ENCODE data around the gene MCRIP2. TPM values are rescaled to one million over a fixed set of nuclear protein-coding genes. Genes with fewer than 3 reads are reported as not detected.
A peak's percentile ranks its signal among the peaks of the same experiment; 100 is the strongest.

MCRIP2 gene
- total RNA-seq, 4 donors from 2014 or later = 2.6 to 62.0 (median 17.0) TPM

DNA sequence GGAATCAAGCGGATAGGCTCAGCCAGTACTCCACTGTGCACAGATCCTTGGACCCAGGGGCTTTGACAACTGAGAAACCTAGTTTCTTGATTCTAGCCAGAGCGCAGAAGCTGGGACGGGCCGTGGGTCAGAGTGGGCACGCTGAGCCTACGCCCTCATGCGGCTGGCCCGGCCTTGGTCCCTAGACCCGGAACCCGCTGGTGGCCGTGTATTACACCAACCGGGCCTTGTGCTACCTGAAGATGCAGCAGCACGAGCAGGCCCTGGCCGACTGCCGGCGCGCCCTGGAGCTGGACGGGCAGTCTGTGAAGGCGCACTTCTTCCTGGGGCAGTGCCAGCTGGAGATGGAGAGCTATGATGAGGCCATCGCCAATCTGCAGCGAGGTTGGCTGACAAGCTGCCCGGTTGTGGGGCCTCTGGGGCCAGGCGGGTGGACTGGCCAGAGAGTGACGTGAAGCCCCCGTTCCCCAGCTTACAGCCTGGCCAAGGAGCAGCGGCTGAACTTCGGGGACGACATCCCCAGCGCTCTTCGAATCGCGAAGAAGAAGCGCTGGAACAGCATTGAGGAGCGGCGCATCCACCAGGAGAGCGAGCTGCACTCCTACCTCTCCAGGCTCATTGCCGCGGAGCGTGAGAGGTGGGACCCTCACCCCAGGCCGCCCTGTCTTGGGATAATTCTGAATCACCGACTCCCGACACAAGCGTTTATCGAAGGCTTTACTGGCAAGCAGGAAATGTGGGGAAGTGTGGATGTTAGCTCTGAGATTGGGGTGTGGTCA is 39.5 kb downstream of the MCRIP2 start:
- no peak for TF ChIP-seq CTCF (IDR thresholded peaks at IDR 0.05)
- TF ChIP-seq POLR2A (IDR thresholded peaks at IDR 0.05) = no peak
- no peak for DNase-seq
- Histone ChIP-seq H3K36me3 (no peaks in the 10 kb centered on the region), H3K4me3 (peak overlapping the region; percentile 39 to 82), H3K9me3 (no peaks in the 10 kb centered on the region), H3K27me3 (no peaks in the 10 kb centered on the region), H3K4me1 (peaks cover 0 to 29% of the 10 kb centered on the region in 2 donors), H3K27ac (peak overlapping the region; percentile 86 to 96)
- intact Hi-C loops (cut with DNase I; ENCODE audit: low total_unique reads) = no loop called here

DNA sequence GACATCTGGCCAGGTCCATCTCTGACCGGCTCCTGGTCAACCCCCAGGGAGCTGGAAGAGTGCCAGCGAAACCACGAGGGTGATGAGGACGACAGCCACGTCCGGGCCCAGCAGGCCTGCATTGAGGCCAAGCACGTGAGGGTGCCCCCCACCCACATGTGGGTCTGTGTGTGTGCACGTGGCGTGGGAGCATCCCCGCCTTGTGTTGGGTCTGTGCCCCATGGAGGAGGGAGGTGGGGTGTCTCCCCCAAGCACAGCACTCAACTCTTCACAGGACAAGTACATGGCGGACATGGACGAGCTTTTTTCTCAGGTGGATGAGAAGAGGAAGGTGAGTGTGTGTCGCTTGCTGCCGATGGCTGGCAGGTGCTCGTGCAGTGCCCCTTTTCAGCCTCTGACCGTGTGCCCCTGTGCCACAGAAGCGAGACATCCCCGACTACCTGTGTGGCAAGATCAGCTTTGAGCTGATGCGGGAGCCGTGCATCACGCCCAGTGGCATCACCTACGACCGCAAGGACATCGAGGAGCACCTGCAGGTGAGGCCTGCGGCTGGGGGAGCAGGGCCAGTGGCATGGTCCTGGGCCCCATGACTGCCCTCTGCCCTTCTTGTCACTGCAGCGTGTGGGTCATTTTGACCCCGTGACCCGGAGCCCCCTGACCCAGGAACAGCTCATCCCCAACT is 40.3 kb downstream of the MCRIP2 start:
- Histone ChIP-seq H3K4me3 (no peak overlapping the region), H3K27ac (no peak overlapping the region), H3K4me1 (peaks cover 0 to 29% of the 10 kb centered on the region in 2 donors), H3K9me3 (no peaks in the 10 kb centered on the region), H3K36me3 (no peaks in the 10 kb centered on the region), H3K27me3 (no peaks in the 10 kb centered on the region)
- DNase-seq = no peak
- intact Hi-C loops (cut with DNase I; ENCODE audit: low total_unique reads) = no loop called here
- TF ChIP-seq CTCF (IDR thresholded peaks at IDR 0.05) (no peak), POLR2A (IDR thresholded peaks at IDR 0.05) (no peak)

DNA sequence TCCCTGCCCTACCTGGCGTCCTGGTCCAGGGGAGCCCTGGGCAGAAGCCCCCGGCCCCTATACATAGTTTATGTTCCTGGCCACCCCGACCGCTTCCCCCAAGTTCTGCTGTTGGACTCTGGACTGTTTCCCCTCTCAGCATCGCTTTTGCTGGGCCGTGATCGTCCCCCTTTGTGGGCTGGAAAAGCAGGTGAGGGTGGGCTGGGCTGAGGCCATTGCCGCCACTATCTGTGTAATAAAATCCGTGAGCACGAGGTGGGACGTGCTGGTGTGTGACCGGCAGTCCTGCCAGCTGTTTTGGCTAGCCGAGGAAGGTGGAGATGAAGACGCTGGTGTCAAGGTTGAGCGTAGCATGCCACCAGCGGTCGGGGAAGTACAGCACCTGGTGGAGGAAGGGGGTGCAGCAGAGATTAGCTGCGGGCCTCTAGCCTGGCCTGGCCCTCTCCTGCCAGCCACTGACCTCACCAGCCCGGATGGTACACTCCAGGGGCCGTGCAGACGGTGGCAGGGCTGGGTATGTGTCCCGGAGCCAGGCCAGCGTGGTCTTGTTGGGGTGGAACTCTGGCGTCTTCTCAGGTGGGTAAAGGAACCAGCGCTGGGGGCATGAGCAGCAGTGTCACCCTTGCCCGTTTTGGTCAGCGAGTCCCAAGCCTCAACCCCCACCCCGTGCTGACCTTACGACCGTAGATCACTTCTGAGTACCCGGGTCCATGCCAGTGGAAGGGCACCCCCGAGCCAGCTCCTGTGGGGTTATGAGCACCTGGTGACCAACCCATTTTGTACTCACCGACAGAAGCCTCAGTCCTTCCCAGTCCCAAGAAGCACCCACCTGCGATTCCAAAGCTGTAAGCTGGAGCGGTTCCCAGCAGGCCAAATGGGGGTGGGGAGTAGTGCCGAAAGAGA is 41.1 kb downstream of the MCRIP2 start:
- Histone ChIP-seq H3K27ac (no peak overlapping the region), H3K4me3 (no peak overlapping the region), H3K36me3 (no peaks in the 10 kb centered on the region), H3K27me3 (no peaks in the 10 kb centered on the region), H3K4me1 (peaks cover 0 to 29% of the 10 kb centered on the region in 2 donors), H3K9me3 (no peaks in the 10 kb centered on the region)
- no peak for TF ChIP-seq POLR2A (IDR thresholded peaks at IDR 0.05)
- TF ChIP-seq CTCF (IDR thresholded peaks at IDR 0.05) = no peak
- DNase-seq = no peak
- intact Hi-C loops (cut with DNase I; ENCODE audit: low total_unique reads) = no loop called here

- intact Hi-C loops (cut with DNase I; ENCODE audit: low total_unique reads) = no loop called here
- Histone ChIP-seq H3K27ac (peak overlapping the region; percentile 34 to 70), H3K4me3 (peak overlapping the region; percentile 46 to 48), H3K27me3 (no peaks in the 10 kb centered on the region), H3K4me1 (peaks cover 0 to 30% of the 10 kb centered on the region in 2 donors), H3K9me3 (no peaks in the 10 kb centered on the region), H3K36me3 (no peaks in the 10 kb centered on the region)
- TF ChIP-seq CTCF (IDR thresholded peaks at IDR 0.05) (no peak), POLR2A (IDR thresholded peaks at IDR 0.05) (no peak)
- peak in 1 of 2 donors; percentile 27 for DNase-seq
These were observed 41.9 kb downstream of the MCRIP2 start for GRCh38 chr16:683396-684070.
